HL-60 (cell line): Measurements from ENCODE around the gene DAZAP1.

Experiments
- GABPA ChIP-seq: IDR thresholded peaks from 2 replicates; pipeline ENCODE4 v1.6.1; 2012; ENCODE audit warnings: low read depth
- POLR2AphosphoS5 ChIP-seq: IDR thresholded peaks from 2 replicates; pipeline ENCODE4 v1.6.1; 2012; ENCODE audit warnings: low read depth
- TF ChIP-seq, protein P1 (sequence below): IDR thresholded peaks from one replicate; pipeline ENCODE4 v1.5.1; 2011; ENCODE audit warnings: low read length, control low read depth, inconsistent platforms; ENCODE audit not compliant: insufficient read depth

DNA sequence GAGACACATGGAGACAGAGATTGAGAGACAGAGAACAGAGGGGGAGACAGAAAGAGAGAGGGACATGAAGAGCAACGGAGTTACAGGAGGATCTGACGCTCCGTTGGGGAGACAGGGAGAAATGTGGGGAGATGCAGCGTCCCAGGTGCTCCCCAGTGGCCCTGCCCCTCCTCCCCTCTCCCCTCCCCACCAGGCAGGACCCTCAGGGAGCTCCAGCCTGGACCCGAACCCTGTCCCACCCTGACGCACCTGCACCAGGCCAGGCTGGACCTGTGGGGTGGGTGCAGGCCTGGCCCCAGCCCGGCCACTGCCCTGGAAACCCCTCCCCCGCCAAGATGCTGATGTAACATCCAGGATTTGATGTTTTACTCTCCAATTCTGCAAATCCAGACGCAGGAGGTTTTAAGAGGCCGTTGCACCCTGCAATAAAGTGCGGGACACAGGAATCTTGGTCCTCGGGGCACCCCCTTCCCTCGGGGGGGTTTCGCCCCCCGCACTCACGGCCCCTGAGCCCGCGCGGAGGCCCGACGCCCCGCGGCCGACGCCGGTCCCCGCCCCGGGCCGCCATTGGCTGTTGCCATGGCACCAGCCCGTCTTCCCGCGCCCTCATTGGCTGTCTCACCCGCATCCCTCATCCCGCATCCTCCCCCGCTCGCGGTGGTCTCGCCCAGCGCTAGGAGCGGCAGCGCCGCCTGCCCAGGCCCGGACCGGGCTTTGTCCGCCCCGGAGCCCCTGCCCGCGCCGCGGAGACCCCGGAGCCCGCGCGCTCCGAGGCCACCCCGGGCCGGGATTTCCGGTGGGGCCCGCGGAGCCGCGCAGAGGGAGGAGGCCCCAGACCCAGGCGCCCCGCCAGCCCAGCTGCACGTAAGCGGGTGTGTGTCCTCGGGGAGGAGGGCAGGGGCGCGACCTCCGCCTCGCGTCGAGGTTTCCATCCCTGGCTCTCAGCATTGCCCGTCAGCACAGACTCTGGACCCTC is 42.4 kb downstream of the DAZAP1 start, which contains the start of gene APC2:
- TF ChIP-seq, protein P1, sequence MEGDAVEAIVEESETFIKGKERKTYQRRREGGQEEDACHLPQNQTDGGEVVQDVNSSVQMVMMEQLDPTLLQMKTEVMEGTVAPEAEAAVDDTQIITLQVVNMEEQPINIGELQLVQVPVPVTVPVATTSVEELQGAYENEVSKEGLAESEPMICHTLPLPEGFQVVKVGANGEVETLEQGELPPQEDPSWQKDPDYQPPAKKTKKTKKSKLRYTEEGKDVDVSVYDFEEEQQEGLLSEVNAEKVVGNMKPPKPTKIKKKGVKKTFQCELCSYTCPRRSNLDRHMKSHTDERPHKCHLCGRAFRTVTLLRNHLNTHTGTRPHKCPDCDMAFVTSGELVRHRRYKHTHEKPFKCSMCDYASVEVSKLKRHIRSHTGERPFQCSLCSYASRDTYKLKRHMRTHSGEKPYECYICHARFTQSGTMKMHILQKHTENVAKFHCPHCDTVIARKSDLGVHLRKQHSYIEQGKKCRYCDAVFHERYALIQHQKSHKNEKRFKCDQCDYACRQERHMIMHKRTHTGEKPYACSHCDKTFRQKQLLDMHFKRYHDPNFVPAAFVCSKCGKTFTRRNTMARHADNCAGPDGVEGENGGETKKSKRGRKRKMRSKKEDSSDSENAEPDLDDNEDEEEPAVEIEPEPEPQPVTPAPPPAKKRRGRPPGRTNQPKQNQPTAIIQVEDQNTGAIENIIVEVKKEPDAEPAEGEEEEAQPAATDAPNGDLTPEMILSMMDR: no peak
- TF ChIP-seq GABPA (no peak), POLR2AphosphoS5 (no peak)
